ENCODE results near the gene SP6. TPM values are rescaled to one million over a fixed set of nuclear protein-coding genes. Genes with fewer than 3 reads are reported as not detected.

Gene SP6
- total RNA-seq, 1 donor from 2014 or later = 2.2 TPM

DNA sequence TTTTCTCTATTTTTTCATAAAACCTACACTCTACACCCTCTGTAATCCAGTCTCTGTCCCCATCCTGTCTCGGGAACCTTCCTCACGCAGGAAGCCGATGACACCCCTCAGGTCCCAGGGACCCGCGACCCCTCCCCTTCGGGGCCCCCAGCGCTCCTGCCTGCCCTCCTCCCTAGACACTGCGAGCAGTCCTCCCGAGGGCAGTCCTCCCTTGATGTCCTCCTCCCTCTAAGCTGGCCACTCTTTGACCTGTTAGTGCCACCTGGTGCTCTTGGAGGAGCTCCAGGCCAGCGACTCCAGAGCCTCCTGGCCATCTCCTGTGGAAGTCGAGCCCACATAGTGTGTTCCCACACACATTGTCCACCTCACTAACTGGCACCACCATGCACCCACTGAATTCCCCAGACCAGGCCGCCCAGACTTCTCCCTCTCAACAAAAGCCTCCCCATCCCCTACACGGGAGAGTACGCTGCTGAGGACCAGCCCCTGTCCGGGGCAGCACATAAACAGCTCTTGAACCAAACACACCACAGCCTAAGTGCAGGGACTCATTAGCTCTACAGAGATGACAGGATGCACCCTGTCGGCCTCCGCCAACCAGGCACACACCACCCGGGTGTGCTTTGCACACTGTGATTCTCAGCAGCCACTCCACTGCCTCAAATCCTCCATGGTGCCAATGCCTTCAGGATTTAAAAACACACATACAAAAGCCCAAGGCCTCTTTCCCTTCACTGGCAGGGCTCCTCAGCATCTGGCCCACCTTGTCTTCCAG is 38.6 kb downstream of the SP6 start:
- DNase-seq (ENCODE audit: low spot score) = no peak

GRCh38 chr17:47811709-47812108 is 39.3 kb downstream of the SP6 start:
- DNase-seq (ENCODE audit: low spot score) = no peak

DNA sequence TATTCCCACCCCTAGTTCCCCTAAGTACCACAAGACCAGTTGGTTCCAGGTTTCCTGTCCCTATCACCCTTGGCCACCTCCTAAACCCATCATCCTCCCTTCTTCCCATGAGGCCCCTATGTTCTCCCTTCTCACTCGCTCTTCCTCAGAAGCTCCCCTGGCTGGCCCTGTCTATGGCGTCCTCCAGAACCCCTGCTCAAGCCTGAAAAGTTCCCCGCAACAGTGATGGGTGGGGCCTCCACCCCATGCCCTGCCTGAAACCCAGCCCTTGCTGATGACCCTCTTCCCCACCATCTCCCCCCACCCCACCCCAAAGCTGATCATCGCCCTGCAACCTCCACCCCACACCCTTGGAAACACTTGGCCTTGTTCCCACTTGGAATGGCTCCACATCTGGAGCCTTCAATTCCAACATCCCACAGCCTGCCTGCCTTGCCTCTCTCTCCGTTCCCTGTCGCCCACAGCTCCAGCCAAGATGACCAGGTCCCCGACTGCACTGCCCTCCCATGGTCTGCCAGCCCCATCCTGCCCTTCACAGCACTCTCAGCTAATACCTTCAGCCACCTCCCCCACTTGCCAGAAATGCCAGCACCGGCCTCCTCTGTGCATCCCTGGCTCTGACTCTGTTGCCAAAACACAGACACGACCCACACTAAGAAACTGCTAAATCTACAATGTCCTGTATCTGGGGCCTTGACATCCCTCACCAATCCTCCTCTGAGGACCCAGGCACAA is 39.9 kb downstream of the SP6 start:
- DNase-seq (ENCODE audit: low spot score) = no peak

DNA sequence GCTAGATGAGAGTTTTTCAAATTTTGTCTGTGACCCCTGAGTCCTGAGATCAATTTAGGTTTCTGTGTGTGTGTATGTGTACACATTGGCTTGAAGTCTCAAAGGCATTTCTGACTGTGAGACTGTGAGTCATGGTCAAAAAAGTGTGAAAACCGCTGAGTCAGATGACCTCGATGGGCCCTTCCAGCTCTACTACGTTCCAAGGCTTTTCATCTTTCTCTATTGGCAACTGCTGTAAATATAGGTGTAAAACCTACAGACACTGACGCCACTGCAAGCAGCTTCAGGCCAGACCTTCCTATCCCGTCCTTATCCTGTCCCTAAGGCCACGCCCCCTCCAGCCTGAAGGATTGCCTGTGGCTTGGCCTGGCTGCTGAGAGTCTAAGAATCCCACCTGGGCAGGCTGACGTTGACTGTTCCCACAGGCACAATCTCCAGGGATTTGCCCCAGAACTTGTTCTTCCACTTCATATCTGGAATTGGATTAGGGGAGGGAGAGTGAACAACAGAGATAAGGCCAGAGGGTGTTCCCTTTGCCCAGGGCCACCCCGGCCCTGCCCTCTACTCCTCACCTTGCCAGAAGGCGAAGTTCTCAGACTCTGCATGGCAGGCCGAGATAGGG is 40.7 kb downstream of the SP6 start:
- DNase-seq (ENCODE audit: low spot score) = peak; percentile 47

DNA sequence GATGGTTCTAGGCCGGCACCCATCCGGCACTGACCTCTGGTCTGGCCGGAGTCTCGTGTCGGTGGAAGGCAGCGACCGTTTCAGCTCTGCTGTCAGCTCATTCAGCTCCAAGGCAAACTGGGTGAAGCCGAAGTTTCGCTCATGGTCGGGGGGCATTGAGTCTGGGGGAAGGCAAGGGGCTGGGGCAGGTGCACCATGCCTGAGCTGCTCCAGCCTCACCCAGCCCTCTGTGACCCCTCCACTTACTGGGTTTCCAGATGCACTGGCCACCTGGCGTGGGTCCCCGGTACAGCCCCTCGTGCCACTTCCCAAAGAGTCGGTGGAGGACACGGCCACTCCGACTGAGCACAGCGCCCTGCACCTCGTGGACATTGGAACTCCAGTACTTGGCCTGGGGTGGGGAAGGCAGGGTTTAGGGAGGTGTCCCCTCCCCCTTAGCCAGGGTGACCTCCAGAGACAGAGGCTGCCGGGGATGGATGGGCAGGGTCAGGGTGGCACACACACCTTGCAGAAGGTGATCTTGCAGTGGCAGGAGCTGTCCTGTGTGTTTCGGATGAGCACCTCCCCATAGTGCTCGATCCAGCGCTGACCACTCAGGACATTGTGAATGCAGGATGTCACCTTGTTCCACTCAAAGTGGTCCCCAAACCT is 42.0 kb downstream of the SP6 start:
- DNase-seq (ENCODE audit: low spot score) = no peak

GRCh38 chr17:47808036-47808829 is 42.7 kb downstream of the SP6 start:
- DNase-seq (ENCODE audit: low spot score) = no peak

- no peak for DNase-seq (ENCODE audit: low spot score)
These were observed 43.5 kb downstream of the SP6 start for GRCh38 chr17:47807421-47807820.

DNA sequence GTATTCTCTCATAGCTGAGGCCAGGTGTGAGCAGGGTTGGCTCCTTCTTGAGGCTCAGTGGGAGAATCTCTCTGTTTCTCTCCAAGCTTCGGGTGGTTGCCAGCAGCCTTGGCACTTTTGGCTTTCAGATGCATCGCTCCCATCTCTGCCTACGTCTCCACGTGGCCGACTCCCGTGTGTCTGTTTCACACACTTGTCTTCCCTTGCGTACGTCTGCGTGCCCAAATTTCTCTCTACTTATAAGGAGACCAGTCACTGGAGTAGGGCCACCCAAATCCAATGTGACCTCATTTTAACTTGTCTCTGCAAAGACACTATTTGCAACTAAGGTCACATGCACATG is 44.1 kb downstream of the SP6 start:
- no peak for DNase-seq (ENCODE audit: low spot score)

DNA sequence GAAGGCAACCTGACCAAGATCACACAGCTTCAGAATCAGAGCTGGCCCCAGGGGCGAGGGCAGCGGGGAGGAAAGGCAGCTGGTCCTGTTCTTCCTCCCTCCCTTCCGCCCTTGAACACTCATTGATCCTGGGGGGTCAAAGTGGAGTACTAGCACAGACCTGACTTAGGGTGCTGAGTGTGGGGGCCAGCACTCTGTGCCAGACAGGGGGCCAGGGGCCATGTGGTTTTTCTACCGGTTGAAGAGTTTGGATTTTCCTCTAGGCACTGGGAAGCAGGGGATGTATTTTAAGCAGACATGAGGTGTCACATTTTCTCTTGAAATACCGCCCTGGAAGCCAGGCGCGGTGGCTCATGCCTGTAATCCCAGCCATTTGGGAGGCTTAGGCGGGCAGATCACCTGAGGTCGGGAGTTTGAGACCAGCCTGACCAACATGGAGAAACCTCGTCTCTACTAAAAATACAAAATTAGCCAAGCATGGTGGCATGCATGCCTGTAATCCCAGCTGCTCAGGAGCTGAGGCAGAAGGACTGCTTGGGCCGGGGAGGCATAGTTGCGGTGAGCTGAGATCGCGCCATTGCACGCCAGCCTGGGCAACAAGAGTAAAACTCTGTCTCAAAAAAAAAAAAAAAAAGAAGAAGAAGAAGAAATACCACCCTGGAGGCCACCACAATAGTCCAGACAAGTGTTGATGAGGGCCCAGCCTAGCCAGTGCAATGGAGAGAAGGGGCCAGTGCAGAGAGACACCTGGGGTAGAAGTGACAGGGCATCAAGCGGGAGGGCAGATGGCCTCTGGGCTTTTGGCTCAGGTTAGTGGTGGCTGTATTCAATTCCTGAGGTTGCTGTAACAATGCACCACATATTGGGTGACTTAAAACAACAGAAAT is 44.7 kb downstream of the SP6 start:
- no peak for DNase-seq (ENCODE audit: low spot score)

- DNase-seq (ENCODE audit: low spot score) = no peak
These were observed 46.5 kb downstream of the SP6 start for GRCh38 chr17:47804461-47804860.

DNA sequence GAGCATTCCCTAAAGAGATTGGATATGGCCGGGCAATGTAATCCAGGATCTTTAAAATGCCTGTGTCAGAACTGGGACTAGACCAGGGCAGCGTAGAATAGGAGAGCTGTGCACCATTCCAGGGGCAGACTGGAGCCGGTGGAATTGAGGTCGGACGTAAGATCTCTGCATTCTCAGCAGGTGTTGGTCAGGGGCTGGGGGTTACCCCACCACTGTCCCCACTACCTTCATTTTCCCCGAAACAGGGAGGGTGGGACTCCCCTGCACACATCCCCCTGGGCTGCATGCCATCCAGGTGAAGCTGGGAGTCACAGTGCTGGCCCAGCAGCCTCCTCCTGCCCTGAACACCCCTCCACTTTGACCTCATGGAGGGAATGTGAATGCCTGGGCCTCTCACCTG is 47.2 kb downstream of the SP6 start:
- no peak for DNase-seq (ENCODE audit: low spot score)

DNA sequence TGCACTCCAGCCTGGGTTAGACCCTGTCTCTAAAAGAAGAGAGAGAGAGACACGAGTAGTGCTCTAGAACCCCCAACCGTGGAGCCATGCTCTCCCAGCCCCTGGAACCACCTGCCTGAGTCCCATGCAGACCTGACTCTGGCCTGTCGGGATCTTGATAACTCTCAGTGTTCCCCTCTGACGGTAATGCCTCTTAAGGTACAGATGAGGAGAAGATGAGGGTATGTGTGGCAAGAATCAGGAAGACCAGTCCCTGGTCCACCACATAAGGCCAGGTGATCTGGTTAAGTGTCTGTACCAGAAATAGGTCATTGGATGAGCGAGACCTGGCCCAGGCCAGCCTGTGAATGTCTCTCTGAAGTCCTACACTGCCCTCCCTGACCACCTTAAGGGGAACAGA is 47.8 kb downstream of the SP6 start:
- no peak for DNase-seq (ENCODE audit: low spot score)

DNA sequence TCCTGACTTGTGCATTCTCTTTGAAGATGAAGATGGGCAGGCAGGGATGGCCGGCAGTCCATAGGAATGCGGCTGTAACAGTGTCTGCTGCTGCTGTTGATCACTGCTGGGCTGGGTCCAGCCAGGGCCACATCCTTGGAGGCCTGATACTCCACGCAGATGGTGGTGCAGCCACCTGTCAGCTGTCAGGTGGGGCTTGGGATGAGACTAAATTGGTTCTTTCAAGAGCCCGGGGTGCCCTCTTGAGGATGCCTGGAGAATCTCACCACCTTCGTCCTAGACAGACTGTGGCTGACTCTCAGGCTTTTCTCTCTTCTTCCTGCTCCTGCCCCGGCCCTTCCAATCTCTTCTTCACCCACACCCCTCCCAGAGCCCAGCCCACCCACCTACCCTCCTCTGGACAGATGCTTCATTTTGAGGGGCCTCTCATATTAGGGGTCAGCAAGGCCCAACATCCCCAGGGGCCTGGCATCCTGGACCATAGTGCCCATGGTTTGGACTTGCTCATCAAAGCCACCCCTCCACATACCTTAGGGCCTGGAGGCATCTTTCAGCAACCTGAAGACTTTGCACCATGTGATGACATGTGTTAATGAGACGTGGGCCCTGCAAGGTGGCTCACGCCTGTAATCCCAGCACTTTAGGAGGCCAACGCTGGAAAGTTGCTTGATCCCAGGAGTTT is 48.5 kb downstream of the SP6 start:
- DNase-seq (ENCODE audit: low spot score) = peak; percentile 24

DNA sequence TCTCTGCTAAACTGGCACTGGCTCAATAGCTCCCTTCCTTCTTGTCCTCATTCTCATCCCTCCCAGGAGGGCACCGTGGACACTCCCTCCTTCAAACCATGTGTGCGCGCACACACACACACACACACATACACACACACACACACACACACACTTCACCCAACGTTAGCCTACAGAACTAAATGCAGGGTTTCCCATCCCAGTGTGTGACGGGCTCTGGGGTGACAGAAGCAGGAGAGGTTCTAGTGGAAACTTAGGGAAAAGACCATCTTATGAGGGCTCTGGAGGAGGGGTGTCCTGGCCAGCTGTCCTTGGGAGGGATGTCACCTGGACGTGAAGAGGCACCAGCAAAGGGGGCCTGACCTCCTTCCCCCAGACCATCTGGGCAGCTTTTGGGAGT is 49.1 kb downstream of the SP6 start:
- DNase-seq (ENCODE audit: low spot score) = no peak

DNA sequence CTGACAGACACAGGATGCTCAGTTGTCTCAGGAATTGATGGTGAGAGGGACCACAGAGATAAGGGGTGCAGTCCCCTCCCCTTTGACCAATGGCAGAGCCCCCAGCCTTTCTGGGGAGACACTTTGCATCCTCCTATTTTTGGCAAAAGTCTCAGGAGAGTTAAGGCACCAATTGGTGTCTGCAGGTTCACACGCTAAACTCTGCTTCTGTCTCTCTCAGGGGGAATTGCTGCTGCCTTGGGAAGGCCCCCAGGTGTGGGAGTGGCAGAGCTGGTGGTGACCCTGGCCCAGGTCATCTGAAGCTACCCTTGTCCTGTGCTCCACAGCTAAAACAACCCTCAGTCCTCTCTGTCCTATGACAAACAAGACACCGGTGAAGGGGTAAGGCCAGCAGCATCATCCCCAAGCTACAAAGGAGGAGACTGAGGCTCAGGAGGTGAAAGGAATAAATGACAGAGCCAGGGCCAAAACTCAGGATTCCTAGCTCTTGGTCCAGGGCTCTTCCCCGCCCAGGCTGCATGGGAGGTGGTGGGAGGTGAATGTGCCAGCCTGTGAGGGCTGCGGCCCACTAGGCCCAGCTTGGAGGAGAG is 49.7 kb downstream of the SP6 start:
- DNase-seq (ENCODE audit: low spot score) = no peak

- no peak for DNase-seq (ENCODE audit: low spot score)
These were observed 50.3 kb downstream of the SP6 start for GRCh38 chr17:47800686-47801085.

DNA sequence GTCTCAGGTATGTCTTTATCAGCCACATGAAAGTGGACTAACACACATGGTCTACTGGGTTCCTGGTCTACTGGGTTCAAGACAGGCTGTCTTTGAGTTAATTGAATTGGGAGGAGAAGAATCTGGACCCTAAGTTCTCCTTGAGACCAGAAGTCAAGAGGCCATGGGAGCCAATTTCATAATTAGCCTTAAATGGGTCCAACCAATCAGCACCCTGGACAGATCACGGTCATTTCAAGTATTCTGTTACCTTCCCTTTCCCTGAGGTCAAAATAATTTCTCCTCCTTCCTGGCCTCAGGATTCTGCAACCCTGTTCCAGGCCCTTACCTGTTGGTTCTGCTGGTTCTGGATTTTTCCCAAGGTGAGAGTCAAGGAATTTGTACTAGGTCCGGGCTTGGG is 53.2 kb downstream of the SP6 start:
- DNase-seq (ENCODE audit: low spot score) = no peak

Measured in umbilical cord (tissue), 2 donors.